ENCODE measurements around the gene A4GALT. TPM values are rescaled to one million over a fixed set of nuclear protein-coding genes. Genes with fewer than 3 reads are reported as not detected.
A peak's percentile ranks its signal among the peaks of the same experiment; 100 is the strongest.

A4GALT gene
- total RNA-seq, 2 experiments from 2014 or later, result not detected

- no peak for DNase-seq
- H3K9me3 Mint-ChIP-seq, result no peaks in the 10 kb centered on the region
- H3K4me1 Mint-ChIP-seq, result peaks cover 15% of the 10 kb centered on the region
- POLR2A ChIA-PET, result no interaction called here
- peaks cover 44% of the 10 kb centered on the region for H3K27me3 Mint-ChIP-seq
- no peak overlapping the region for H3K27ac Mint-ChIP-seq
- H3K36me3 Mint-ChIP-seq, result no peaks in the 10 kb centered on the region
- H3K4me3 Mint-ChIP-seq, result no peak overlapping the region
- ATAC-seq (ENCODE audit: low read depth), result no peak
These were observed 3.4 kb upstream of the A4GALT start for GRCh38 chr22:42724062-42724461.

GRCh38 chr22:42721045-42721434 is 370 bp upstream of the A4GALT start:
- H3K4me1 Mint-ChIP-seq, result peaks cover 15% of the 10 kb centered on the region
- H3K4me3 Mint-ChIP-seq, result peak overlapping the region; percentile 46
- POLR2A ChIA-PET, result no interaction called here
- ATAC-seq (ENCODE audit: low read depth) (no peak), DNase-seq (no peak)
- no peaks in the 10 kb centered on the region for H3K36me3 Mint-ChIP-seq
- no peak overlapping the region for H3K27ac Mint-ChIP-seq
- H3K9me3 Mint-ChIP-seq, result no peaks in the 10 kb centered on the region
- peaks cover 64% of the 10 kb centered on the region for H3K27me3 Mint-ChIP-seq

DNA sequence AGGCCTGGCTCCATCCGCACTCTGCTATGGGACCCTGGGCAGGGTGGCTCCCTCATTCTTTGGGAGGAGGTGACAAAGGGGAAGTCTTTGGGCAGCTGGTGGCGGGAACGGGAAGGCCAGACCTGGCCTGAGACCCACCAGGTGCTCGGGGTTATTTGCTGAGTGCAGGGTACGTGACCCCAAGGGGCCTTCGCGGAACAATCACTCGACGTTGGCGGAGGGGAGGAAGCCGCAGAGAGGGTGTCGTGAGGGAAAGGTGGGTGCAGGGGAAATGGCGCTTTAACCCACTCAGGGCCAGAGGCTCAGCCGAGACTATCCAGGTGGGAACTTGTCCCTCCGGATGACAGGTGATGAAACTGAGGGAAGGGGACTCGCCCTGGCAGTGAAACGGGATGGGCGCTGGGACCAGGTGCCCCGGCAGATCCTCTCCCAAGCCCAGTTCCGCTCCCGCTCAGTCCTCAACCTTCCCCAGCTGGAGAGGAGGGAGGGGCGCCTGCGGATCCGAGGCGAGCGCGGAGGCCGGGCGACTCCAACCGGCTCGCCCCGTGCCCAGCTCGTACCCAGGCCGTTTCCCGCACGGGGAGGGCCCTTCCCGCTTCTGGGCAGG is 911 bp downstream of the A4GALT start:
- ATAC-seq (ENCODE audit: low read depth) (no peak), DNase-seq (no peak)
- H3K4me1 Mint-ChIP-seq, result peaks cover 15% of the 10 kb centered on the region
- POLR2A ChIA-PET, result interaction anchor here (0.6 kb wide), 1 partner anchor 13 kb away, joined by 3 read pairs; no protein-coding TSS in a partner anchor
- peaks cover 68% of the 10 kb centered on the region for H3K27me3 Mint-ChIP-seq
- H3K27ac Mint-ChIP-seq, result no peak overlapping the region
- no peaks in the 10 kb centered on the region for H3K36me3 Mint-ChIP-seq
- H3K9me3 Mint-ChIP-seq, result no peaks in the 10 kb centered on the region
- peak overlapping the region; percentile 45 for H3K4me3 Mint-ChIP-seq

- DNase-seq (no peak), ATAC-seq (ENCODE audit: low read depth) (no peak)
- Mint-ChIP-seq H3K9me3 (no peaks in the 10 kb centered on the region), H3K27me3 (peaks cover 72% of the 10 kb centered on the region), H3K4me1 (peaks cover 15% of the 10 kb centered on the region), H3K27ac (no peak overlapping the region), H3K36me3 (no peaks in the 10 kb centered on the region), H3K4me3 (peak overlapping the region; percentile 45)
- POLR2A ChIA-PET, result no interaction called here
These were observed 1.5 kb downstream of the A4GALT start for GRCh38 chr22:42719133-42719532.

GRCh38 chr22:42717197-42717928 is 3.3 kb downstream of the A4GALT start:
- no peak for DNase-seq
- ATAC-seq (ENCODE audit: low read depth), result no peak
- Mint-ChIP-seq H3K27me3 (peaks cover 68% of the 10 kb centered on the region), H3K9me3 (no peaks in the 10 kb centered on the region), H3K4me3 (no peak overlapping the region), H3K27ac (no peak overlapping the region), H3K4me1 (peaks cover 15% of the 10 kb centered on the region), H3K36me3 (no peaks in the 10 kb centered on the region)
- POLR2A ChIA-PET, result no interaction called here

DNA sequence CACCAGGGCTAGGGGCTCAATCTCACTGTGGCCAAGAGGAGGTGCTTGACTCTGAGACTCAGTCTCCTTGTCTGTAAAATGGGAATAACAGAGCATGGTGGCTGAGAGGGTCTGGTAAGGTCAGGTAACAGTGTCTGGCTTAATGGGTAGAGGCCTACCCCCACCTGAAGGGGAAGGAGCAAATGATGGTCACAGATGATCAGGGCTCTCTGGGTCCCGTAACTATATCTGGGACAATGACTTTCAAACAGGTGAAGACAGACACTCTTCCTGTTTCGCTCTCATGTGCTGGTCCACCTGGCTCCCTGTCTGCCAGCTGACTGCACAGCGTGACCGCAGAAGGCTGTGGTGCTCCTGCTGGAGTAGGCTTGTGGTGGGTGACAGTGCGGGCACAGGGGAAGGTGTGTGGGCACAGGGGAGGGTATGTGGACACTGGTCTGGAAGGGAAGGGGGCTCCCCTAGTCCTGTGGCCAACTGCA is 4.0 kb downstream of the A4GALT start:
- POLR2A ChIA-PET, result no interaction called here
- no peak overlapping the region for H3K4me3 Mint-ChIP-seq
- H3K36me3 Mint-ChIP-seq, result no peaks in the 10 kb centered on the region
- no peaks in the 10 kb centered on the region for H3K9me3 Mint-ChIP-seq
- no peak for ATAC-seq (ENCODE audit: low read depth)
- peaks cover 67% of the 10 kb centered on the region for H3K27me3 Mint-ChIP-seq
- peaks cover 14% of the 10 kb centered on the region for H3K4me1 Mint-ChIP-seq
- no peak overlapping the region for H3K27ac Mint-ChIP-seq
- DNase-seq, result no peak

DNA sequence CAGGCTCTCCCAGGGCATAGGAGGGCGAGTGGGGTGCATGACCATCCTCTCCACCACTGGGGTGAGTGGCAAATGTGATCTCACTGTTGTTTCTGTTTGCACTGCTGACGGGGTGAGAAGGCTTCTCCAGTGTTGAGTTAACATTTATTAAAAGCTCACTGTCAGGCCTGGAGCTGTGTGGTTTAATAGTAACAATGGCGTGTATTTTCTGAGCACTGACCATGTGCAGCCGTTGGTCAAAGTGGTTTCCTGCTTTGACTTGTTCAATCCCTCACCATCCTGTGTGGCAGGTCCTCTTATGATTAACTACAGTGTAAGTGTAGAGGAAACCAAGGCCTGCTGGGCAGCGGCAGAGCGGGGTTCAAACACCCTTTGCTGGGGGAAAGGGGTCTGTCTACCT is 4.4 kb downstream of the A4GALT start:
- Mint-ChIP-seq H3K4me1 (peaks cover 9% of the 10 kb centered on the region), H3K9me3 (no peaks in the 10 kb centered on the region), H3K36me3 (no peaks in the 10 kb centered on the region), H3K27ac (no peak overlapping the region), H3K27me3 (peaks cover 62% of the 10 kb centered on the region), H3K4me3 (no peak overlapping the region)
- ATAC-seq (ENCODE audit: low read depth) (no peak), DNase-seq (no peak)
- POLR2A ChIA-PET, result no interaction called here

DNA sequence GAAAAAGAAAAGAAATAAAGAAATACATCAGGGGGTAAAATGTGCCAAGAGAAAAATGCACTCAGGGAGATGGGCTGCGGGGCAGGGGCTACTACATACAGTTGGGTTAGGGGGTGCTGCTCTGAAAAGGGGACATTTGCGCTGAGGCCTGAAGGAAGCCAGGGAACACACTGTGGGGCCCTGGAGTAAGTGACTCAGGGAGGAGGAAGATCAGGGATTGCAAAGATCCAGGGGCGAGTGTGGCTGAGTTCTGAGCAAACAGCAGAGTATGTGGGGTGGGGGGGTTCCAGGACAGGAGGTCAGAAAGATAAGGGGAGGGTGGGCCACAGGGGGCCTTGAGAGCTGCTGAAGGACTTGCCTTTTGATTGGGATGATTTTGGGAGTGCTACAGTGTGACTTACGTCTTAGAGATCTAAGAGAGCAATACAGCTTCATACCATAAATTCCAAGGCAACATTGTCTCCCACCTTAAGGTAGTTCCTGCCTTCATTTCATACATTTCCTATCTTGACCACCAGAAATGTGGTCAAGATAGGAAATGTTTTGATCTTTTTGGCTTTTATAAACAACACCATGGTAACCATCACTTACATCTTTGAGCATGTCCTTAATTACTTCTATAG is 5.8 kb downstream of the A4GALT start:
- POLR2A ChIA-PET, result no interaction called here
- peaks cover 6% of the 10 kb centered on the region for H3K4me1 Mint-ChIP-seq
- H3K4me3 Mint-ChIP-seq, result no peak overlapping the region
- no peaks in the 10 kb centered on the region for H3K36me3 Mint-ChIP-seq
- H3K27me3 Mint-ChIP-seq, result peaks cover 57% of the 10 kb centered on the region
- H3K9me3 Mint-ChIP-seq, result no peaks in the 10 kb centered on the region
- DNase-seq (no peak), ATAC-seq (ENCODE audit: low read depth) (no peak)
- H3K27ac Mint-ChIP-seq, result no peak overlapping the region

GRCh38 chr22:42714308-42714707 is 6.4 kb downstream of the A4GALT start:
- DNase-seq (no peak), ATAC-seq (ENCODE audit: low read depth) (no peak)
- Mint-ChIP-seq H3K27ac (no peak overlapping the region), H3K9me3 (no peaks in the 10 kb centered on the region), H3K36me3 (no peaks in the 10 kb centered on the region), H3K4me1 (peaks cover 3% of the 10 kb centered on the region), H3K27me3 (peaks cover 51% of the 10 kb centered on the region), H3K4me3 (no peak overlapping the region)
- POLR2A ChIA-PET, result no interaction called here

GRCh38 chr22:42711895-42712837 is 8.5 kb downstream of the A4GALT start:
- H3K9me3 Mint-ChIP-seq, result peaks cover 2% of the 10 kb centered on the region
- POLR2A ChIA-PET, result no interaction called here
- peaks cover 40% of the 10 kb centered on the region for H3K27me3 Mint-ChIP-seq
- no peak overlapping the region for H3K4me3 Mint-ChIP-seq
- no peak for DNase-seq
- H3K36me3 Mint-ChIP-seq, result peaks cover 2% of the 10 kb centered on the region
- no peak for ATAC-seq (ENCODE audit: low read depth)
- H3K27ac Mint-ChIP-seq, result no peak overlapping the region
- H3K4me1 Mint-ChIP-seq, result no peaks in the 10 kb centered on the region

GRCh38 chr22:42711281-42711731 is 9.4 kb downstream of the A4GALT start:
- Mint-ChIP-seq H3K27ac (no peak overlapping the region), H3K9me3 (peaks cover 2% of the 10 kb centered on the region), H3K27me3 (peaks cover 36% of the 10 kb centered on the region), H3K4me3 (no peak overlapping the region), H3K36me3 (peaks cover 2% of the 10 kb centered on the region), H3K4me1 (no peaks in the 10 kb centered on the region)
- POLR2A ChIA-PET, result no interaction called here
- ATAC-seq (ENCODE audit: low read depth) (no peak), DNase-seq (no peak)

GRCh38 chr22:42708417-42708816 is 12.3 kb downstream of the A4GALT start:
- no peak for DNase-seq
- POLR2A ChIA-PET, result no interaction called here
- H3K36me3 Mint-ChIP-seq, result peaks cover 2% of the 10 kb centered on the region
- H3K4me3 Mint-ChIP-seq, result no peak overlapping the region
- no peak for ATAC-seq (ENCODE audit: low read depth)
- H3K4me1 Mint-ChIP-seq, result no peaks in the 10 kb centered on the region
- H3K9me3 Mint-ChIP-seq, result peaks cover 2% of the 10 kb centered on the region
- no peak overlapping the region for H3K27ac Mint-ChIP-seq
- peaks cover 19% of the 10 kb centered on the region for H3K27me3 Mint-ChIP-seq

DNA sequence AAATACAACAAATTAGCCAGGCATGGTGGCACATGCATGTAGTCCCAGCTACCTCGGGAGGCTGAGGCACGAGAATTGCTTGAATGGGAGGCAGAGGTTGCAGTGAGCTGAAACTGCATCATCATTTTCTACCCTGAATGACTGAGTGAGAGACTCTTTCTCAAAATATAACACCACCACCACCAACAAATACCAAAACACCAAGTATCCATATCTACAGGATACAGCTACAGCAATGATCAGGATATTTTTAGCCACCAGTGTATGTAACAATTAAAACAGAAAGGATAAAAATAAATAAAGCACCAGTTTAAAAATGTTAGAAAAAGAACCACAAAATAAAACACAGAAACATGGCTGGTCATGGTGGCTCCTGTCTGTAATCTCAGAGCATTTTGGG is 13.2 kb downstream of the A4GALT start:
- peaks cover 2% of the 10 kb centered on the region for H3K36me3 Mint-ChIP-seq
- H3K4me1 Mint-ChIP-seq, result no peaks in the 10 kb centered on the region
- H3K27me3 Mint-ChIP-seq, result peaks cover 13% of the 10 kb centered on the region
- H3K4me3 Mint-ChIP-seq, result no peak overlapping the region
- H3K27ac Mint-ChIP-seq, result no peak overlapping the region
- DNase-seq (no peak), ATAC-seq (ENCODE audit: low read depth) (no peak)
- POLR2A ChIA-PET, result no interaction called here
- H3K9me3 Mint-ChIP-seq, result peaks cover 2% of the 10 kb centered on the region
